Sigmoid colon (tissue), 7 donors: ENCODE results near the gene TM9SF3. TPM values are rescaled to one million over a fixed set of nuclear protein-coding genes. Genes with fewer than 3 reads are reported as not detected.

ENCODE experiments used
- DNase-seq: peaks from one replicate; pipeline ENCODE4 v3.0.0-alpha.2; 2019
- H3K27ac ChIP-seq, 4 donors: fragments of 200-600 bp; sonication (generic); one replicate each; pipeline ENCODE4 v1.5.1; 2016 to 2019; ENCODE audit warnings: mild to moderate bottlenecking in 1 of 4
- H3K27me3 ChIP-seq, 3 donors: fragments of 200-600 bp; sonication (generic); one replicate each; pipeline ENCODE4 v1.5.1; 2019; ENCODE audit warnings: mild to moderate bottlenecking in 1 of 3
- H3K36me3 ChIP-seq, 4 donors: fragments of 200-600 bp; sonication (generic); one replicate each; pipeline ENCODE4 v1.5.1; 2016 to 2019
- H3K4me1 ChIP-seq, 4 donors: fragments of 200-600 bp; sonication (generic); one replicate each; pipeline ENCODE4 v1.5.1; 2017 to 2019
- H3K4me3 ChIP-seq, 4 donors: fragments of 200-600 bp; sonication (generic); one replicate each; pipeline ENCODE4 v1.5.1; 2017 to 2019; ENCODE audit warnings: mild to moderate bottlenecking in 2 of 4, moderate library complexity in 1 of 4
- H3K9me3 ChIP-seq, 4 donors: fragments of 200-600 bp in 3 of 4; sonication (generic) in 3 of 4; one replicate each; pipeline versions ENCODE4 v1.5.1 to v1.6.1; 2013 to 2019
- CTCF ChIP-seq, 4 experiments: fragments of 450-650 bp in 3 of 4; fragments of 200-600 bp in 1 of 4; IDR thresholded peaks; one replicate each; pipeline ENCODE4 v1.5.1; 2016 to 2019; ENCODE audit warnings: antibody characterized with exemption in 4 of 4, mild to moderate bottlenecking in 3 of 4, moderate library complexity in 2 of 4
- EP300 ChIP-seq, 4 donors: sonication (generic); formaldehyde crosslinking; IDR thresholded peaks; one replicate each; pipeline ENCODE4 v1.6.1; 2017; ENCODE audit warnings: antibody characterized with exemption in 4 of 4
- POLR2A ChIP-seq, 2 donors: fragments of 450-650 bp; IDR thresholded peaks; one replicate each; pipeline ENCODE4 v1.6.1; 2016; ENCODE audit warnings: antibody characterized with exemption in 2 of 2, mild to moderate bottlenecking in 2 of 2, moderate library complexity in 2 of 2
- POLR2AphosphoS5 ChIP-seq, 4 donors: sonication (generic); formaldehyde crosslinking; IDR thresholded peaks; one replicate each; pipeline ENCODE4 v1.6.1; 2017; ENCODE audit warnings: antibody characterized with exemption in 4 of 4
- whole genome bisulfite sequencing, 2 donors: extraction: QIAGEN DNeasy Blood & Tissue Kit; methylation state at CpG; one replicate each; pipeline ENCODE4 v1.1.7; 2013; 5-methylcytosine and 5-hydroxymethylcytosine counted together
- intact Hi-C: fragments of 100-400 bp; cut with DNase I; formaldehyde crosslinking; loops from one replicate; pipeline ENCODE4 v1.15.1; 2023
- polyA plus RNA-seq, 3 donors: library from polyadenylated mRNA; stranded (reverse); fragments of 200-250 nt; gene quantifications; one replicate each; pipeline ENCODE4 v1.2.3, GENCODE V29; 2013
- total RNA-seq, 4 donors: library from RNA; depleted of rRNA; stranded (reverse); fragments of >200 nt; gene quantifications; one replicate each; pipeline ENCODE4 v1.1.0, GENCODE V29; 2016
- donor health status: healthy with polysubstance abuse.
- donor health status: Bipolar disorder and iron deficiency.
- donor health status: healthy.

The TM9SF3 gene
- total and polyA plus RNA-seq, 7 donors: 18.5 to 115 (median 104) TPM

GRCh38 chr10:96507044-96507443, 79.8 kb downstream of the TM9SF3 start:
- DNase-seq: no peak
- WGBS, 2 donors: 64 to 80% methylated on average over 2 of the region's 2 CpGs
- peaks cover 0 to 8% (median under 1%) of the 10 kb centered on the region in 4 donors for H3K4me1 ChIP-seq
- intact Hi-C loops: no loop called here
- H3K36me3 ChIP-seq: no peaks in the 10 kb centered on the region
- no peaks in the 10 kb centered on the region for H3K9me3 ChIP-seq
- TF ChIP-seq POLR2A (IDR thresholded peaks at IDR 0.05): no peak
- TF ChIP-seq POLR2AphosphoS5 (IDR thresholded peaks at IDR 0.05): no peak
- no peak for TF ChIP-seq CTCF (IDR thresholded peaks at IDR 0.05)
- no peak for TF ChIP-seq EP300 (IDR thresholded peaks at IDR 0.05)
- no peak overlapping the region for H3K4me3 ChIP-seq
- peaks cover 0 to 7% (median 0%) of the 10 kb centered on the region in 3 donors for H3K27me3 ChIP-seq
- no peak overlapping the region for H3K27ac ChIP-seq

GRCh38 chr10:96505150-96506136, 81.4 kb downstream of the TM9SF3 start:
- no peaks in the 10 kb centered on the region for H3K9me3 ChIP-seq
- no peak for DNase-seq
- WGBS, 2 donors: 82 to 84% methylated on average over 12 of the region's 12 CpGs
- no peak overlapping the region for H3K27ac ChIP-seq
- H3K27me3 ChIP-seq: no peaks in the 10 kb centered on the region
- H3K4me1 ChIP-seq: peaks cover 0 to 8% (median 0%) of the 10 kb centered on the region in 4 donors
- intact Hi-C loops: no loop called here
- no peak for TF ChIP-seq POLR2AphosphoS5 (IDR thresholded peaks at IDR 0.05)
- TF ChIP-seq EP300 (IDR thresholded peaks at IDR 0.05): no peak
- TF ChIP-seq CTCF (IDR thresholded peaks at IDR 0.05): no peak
- no peak overlapping the region for H3K4me3 ChIP-seq
- H3K36me3 ChIP-seq: no peaks in the 10 kb centered on the region

- WGBS, 2 donors: 90 to 92% methylated on average over 7 of the region's 7 CpGs
Measured at GRCh38 chr10:96502561-96503282, 84.1 kb downstream of the TM9SF3 start.

GRCh38 chr10:96501985-96502384, 84.8 kb downstream of the TM9SF3 start:
- Histone ChIP-seq H3K27me3 (no peaks in the 10 kb centered on the region), H3K4me3 (no peak overlapping the region), H3K27ac (no peak overlapping the region), H3K9me3 (no peaks in the 10 kb centered on the region), H3K36me3 (no peaks in the 10 kb centered on the region), H3K4me1 (peaks cover 0 to 8% (median 0%) of the 10 kb centered on the region in 4 donors)
- 82 to 88% methylated on average over 4 of the region's 4 CpGs for WGBS, 2 donors
- TF ChIP-seq CTCF (IDR thresholded peaks at IDR 0.05) (no peak), EP300 (IDR thresholded peaks at IDR 0.05) (no peak), POLR2A (IDR thresholded peaks at IDR 0.05) (no peak), POLR2AphosphoS5 (IDR thresholded peaks at IDR 0.05) (no peak)
- intact Hi-C loops: no loop called here
- no peak for DNase-seq

More at GRCh38 chr10:96502561-96503282, 84.1 kb downstream of the TM9SF3 start:
- H3K9me3 ChIP-seq: no peaks in the 10 kb centered on the region
- no peak overlapping the region for H3K4me3 ChIP-seq
- no peak overlapping the region for H3K27ac ChIP-seq
- no peak for TF ChIP-seq CTCF (IDR thresholded peaks at IDR 0.05)
- TF ChIP-seq EP300 (IDR thresholded peaks at IDR 0.05): no peak
- no peak for TF ChIP-seq POLR2A (IDR thresholded peaks at IDR 0.05)
- no peak for TF ChIP-seq POLR2AphosphoS5 (IDR thresholded peaks at IDR 0.05)
- no peak for DNase-seq
- no peaks in the 10 kb centered on the region for H3K27me3 ChIP-seq
- H3K36me3 ChIP-seq: no peaks in the 10 kb centered on the region
- H3K4me1 ChIP-seq: peaks cover 0 to 8% (median 0%) of the 10 kb centered on the region in 4 donors
- intact Hi-C loops: no loop called here
